Epidermal melanocyte (primary cell): ENCODE data around the gene NCAPH2.
"Not testable (repeated sequence)": the region's sequence is repeated elsewhere in the genome, so short reads cannot be mapped to it uniquely, and the experiment has no call there.

ENCODE experiments used
- DNase-seq: peaks from one replicate; pipeline ENCODE4 v3.0.0; 2011; ENCODE audit warnings: low spot score; ENCODE audit not compliant: insufficient read length

NCAPH2 gene

DNA sequence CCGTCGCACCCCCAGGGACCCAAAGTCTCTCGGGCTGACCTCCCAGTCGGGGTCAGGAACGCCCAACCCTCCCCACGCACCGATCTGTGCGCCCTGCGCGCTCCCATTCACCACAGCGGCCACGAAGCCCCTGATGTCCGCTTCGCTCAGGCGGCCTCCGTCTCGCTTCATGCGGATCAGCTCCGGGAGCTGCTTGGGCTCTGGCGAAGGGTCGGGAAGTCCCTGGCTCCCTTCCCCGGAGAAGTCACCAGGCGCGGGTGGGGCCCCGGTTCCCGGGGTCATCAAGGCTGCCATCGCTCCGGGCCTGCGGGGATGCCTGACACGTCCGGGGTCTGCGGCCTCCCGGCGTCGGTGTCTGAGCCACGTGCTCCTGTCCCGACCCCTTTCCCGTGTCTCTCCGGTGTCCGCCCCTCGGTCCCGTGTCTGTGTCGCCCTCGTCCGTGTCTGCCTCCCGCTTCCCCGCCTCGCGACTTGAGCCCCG lies 21.4 kb downstream of the NCAPH2 start:
- no peak for DNase-seq

DNA sequence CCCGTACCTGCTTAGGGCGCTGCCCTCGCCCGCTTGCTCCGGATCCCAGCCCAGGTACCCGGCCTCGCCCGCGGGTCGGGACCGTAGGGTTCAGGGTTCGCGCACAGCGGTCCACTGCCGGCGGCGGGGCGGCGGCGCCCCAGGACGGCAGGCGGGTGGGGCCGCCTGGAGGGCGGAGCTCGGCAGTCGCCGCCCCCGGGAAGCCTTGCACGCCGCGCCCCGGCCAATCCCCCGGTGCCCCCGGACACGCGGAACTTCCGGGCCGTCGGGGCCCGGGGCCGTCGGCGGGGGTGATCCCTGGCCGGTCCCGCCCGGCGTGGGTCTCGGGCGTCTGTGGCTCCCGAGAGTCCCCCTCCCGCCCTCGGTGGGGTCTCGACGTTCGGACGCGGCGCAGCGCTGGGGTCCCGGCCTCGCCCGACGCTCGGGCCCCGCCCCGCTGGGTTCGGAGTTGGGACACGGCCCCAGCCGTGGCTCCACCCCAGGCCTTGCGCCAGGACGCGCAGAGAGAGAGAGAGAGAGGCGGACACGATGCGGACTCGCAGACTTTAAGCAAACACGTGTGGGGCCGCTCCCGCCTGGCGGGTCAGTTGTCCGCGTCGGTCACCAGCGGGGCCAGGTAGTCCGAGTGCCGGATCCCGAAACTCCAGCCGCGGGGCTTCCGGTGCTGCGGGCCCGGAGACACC lies 22.0 kb downstream of the NCAPH2 start, which contains the start of gene TYMP:
TYMP (minus strand) TSS at position 116 of the 683 bp plus-strand sequence. CDS start 303 bp downstream, outside the sequence.
- peak; percentile 56 for DNase-seq

DNA sequence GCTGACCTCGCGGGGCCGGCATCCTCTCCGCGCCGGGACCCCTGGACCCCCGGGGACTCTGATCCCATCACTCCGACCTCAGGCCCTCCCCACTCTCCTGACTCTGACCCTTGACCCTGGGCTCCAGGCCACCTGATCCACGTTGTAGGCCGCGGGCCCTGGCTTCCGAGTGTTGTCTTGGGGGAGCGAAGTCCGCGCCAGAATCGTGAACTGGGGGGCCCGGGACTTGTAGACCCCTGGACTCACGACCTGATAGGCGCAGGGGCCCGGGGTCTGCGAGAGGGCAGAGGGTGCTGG lies 22.5 kb downstream of the NCAPH2 start:
- no peak for DNase-seq

DNA sequence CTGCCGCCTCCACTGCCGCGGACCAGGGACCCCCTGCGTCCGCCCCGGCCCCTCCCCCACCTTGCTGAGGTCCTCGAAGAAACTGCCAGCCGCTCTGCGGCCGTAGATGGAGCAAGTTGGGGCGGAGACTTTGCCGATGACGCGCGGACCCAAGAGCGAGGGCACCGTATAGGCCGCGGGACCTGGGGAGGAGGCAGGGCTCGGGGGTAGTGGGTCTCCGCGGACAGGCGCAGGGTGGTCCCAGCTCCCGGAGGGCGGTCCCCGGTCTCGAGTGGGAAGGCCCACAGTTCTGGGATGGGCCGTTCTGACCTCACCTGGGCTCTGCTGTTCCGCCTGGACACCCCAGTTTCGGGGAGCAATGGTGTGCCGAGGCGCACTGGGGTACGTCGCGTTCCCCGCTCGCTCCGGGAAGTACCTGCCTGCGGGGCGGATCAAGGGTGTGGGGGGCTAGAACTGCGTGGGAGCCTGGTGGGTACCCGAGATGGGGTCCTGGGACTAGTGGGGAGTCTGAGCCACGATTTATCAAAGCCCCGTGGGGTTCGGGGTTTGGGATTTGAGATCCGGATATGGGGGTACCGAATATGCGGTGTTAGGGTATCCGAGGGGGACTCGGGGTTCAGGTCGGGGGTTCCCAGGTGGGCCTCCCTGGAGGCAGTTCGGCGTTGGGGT lies 23.0 kb downstream of the NCAPH2 start:
- peak; percentile 76 for DNase-seq

DNA sequence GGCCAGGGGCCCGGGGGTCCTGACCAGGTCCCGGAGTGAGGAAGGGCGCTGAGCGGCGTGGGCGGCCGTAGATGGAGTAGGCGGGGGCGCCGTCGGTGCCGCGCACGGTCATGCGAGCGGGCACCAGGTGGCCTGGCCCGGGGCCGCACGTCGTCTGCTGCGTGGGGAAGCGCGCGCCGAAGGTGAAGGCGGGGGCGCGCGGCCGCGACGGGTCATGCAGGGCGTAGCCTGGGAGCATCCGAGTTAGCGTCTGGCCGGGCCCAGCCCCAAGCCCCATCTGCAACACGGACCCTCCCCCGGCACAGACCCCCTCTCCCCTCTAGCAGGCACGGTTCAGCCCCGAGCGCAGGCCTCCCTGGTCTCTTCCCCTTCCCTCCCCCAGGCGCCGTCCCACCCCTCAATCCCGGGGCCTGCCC lies 23.5 kb downstream of the NCAPH2 start:
- peak; percentile 21 for DNase-seq

DNA sequence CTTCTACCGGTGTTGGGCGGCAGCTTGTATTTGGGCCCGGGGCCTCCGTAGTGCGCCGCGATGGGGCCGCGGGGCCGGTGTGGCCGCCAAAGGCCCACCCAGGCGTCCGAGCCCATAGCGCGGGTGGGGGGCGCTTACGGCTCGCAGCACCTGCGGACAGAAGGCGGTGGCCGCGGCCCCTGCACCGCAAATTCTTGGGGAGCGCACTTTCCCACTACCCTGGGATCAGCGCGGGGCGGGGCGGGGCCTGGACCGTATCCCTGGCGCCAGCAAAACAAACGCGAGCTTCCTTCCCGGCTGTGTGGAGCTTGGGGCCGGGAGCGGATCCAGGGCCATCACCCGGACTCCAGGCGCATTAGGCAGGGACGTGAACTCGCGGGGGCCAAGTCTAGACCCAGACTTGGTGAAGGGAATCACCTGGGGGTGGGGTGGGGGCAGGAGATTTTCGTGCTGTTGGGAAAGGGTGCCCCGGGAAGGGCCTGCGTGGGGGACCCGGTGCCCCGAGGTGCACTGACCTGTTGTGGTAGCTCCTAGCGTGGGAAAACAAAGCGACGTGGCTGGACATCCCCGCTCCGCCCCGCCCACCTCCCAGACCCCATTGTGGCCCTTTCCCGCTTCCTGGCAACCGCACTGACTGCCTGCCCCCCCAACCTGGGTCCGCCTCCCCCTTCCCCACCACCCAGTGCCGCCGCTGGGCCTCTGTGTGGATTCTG lies 24.1 kb downstream of the NCAPH2 start:
- DNase-seq = peak; percentile 67

DNA sequence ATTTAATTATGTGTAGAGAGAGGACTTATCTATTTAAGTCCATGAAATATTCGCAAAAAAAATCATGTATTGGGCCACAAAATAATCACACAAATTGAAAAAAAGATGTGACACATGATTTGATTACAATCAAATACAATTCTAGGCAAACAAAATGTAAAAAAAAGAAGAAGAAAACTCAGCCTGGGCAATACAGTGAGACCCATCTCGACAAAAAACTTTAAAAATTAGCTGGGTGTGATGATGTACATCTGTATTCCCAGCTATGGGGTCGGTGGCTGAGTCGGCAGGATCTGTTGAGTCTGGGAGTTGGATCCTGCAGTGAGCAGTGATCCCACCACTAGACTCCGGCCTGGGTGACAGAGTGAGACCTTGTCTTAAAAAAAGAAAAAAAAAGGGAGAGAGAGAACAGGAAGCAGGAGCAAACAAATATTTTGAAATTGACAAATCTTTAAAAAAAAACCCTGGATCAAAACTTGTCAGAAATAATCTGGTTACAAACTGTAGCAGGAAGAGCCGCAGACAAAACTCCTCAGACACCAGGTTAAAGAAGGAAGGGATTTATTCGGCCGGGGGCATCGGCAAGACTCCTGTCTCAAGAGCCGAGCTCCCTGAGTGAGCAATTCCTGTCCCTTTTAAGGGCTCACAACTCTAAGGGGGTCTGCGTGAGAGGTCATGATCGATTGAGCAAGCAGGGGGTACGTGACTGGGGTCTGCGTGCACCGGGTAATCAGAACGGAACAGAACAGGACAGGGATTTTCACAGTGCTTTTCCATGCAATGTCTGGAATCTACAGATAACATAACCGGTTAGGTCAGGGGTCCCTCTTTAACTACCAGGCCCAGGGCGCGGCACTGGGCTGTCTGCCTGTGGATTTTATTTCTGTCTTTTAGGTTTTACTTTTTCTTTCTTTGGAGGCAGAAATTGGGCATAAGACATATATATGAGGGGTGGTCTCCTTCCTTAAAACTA lies 25.1 kb downstream of the NCAPH2 start:
- DNase-seq = no peak

DNA sequence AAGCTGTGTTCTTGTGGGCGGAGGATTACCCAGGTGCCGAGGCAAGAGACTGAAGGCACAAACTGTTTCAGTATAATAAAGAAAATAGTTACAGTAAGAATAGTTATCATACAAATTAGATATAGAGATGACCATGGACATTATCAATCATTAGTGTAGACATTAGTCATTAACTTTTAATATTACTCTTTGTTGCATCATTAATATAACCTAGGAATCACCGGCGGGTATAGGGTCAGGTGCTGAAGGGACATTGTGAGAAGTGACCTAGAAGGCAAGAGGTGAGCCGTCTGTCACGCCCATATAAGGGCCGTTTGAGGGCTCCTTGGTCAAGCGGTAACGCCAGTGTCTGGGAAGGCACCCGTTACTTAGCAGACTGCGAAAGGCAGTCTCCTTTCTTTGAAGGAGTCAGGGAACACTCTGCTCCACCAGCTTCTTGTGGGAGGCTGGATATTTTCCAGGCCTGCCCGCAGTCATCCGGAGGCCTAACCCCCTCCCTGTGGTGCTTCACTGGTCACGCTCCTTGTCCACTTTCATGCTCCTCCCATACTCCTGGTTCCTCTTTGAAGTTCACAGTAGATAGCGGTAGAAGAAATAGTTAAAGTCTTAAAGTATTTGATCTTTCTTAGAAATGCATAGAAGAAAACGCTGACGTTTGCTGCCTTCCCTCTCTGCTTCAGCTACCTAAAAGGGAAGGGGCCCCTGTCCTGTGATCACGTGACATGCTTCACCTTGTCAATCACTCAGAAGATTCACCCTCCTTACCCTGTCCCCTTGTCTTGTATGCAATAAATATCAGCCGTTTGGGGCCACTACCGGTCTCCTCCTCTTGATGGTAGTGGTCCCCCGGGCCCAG lies 26.1 kb downstream of the NCAPH2 start:
- not testable (repeated sequence) for DNase-seq

DNA sequence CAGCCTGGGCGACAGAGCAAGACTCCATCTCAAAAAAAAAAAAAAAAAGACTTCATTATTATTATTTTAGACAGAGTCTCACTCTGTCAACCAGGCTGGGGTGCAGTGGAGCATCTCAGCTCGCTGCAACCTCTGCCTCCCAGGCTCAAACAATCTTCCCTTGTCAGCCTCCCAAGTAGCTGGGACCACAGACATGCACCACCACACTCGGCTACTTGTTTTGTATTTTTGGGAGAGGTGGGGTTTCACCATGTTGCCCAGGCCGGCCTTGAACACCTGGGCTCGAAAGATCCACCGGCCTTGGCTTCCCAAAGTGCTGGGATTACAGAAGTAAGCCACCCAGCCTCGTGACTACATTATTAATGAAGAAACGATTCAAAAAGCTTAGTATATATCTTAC lies 27.1 kb downstream of the NCAPH2 start:
- DNase-seq = no peak

DNA sequence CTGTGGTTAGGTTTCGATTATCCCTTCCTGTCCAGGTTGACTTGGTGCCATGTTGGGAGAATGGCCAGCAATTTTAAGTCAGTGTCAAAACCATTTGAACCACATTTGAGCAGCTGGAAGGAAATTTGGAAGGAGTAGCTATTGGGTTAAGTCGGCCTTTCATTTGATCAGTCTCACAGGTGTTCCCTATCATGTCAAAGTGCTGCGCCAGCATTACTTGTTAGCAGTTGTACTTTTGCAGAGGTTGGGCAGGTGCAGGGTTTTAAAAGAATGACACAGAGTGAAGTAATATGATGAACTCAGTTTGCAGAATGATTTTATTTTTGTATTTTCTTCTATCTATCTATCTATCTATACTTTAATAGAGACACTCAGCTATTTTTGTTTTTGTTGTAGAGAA lies 28.2 kb downstream of the NCAPH2 start:
- no peak for DNase-seq

DNA sequence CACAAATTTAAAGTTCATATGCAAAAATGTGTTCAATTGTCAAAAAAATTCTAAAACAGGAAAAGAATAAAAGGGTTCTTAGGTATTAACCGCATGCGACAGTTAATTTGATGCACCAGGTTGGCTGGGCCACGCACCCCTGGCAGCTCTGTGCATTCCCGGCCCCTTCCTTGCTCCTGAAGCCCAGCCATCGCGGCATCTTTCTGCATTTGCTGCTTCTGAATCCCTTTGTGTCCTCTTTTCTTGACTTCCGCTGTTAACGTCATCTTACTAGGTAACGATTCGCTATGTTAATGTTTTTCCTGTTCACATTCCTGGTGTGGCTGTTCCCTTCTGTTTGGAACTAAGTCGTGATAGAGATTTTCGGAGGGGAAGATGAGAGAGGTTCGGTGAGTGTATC lies 29.7 kb downstream of the NCAPH2 start:
- no peak for DNase-seq

DNA sequence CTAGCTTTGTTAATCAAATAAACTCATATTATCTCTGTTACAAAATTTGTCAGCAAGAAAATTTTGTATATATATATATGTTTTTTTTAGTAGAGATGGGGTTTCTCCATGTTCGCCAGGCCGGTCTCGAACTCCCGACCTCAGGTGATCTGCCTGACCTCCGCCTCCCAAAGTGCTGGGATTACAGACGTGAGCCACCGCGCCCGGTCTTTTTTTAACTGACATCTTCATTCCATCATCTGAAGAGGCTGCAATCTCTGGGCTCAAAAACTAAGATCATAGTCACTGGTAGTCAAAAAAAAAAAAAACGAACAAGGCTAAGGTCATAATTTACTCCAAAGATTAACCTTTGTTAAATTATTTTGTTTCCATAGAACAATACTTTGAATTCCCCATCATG lies 32.4 kb downstream of the NCAPH2 start:
- no peak for DNase-seq

DNA sequence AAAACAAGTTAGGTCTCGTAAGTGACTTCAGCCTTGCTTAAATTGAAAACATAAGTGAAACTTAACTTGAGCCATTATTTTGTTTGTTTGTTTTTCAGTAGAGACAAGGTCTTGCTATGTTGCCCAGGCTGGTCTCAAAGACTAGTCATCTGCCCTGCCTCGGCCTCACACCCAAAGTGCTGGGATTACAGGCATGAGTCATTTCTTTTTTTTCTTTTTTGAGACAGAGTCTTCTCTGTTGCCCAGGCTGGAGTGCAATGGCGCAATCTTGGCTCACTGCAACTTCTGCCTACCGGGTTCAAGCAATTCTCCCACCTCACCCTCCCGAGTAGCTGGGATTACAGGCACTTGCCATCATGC lies 33.6 kb downstream of the NCAPH2 start:
- DNase-seq = not testable (repeated sequence)

DNA sequence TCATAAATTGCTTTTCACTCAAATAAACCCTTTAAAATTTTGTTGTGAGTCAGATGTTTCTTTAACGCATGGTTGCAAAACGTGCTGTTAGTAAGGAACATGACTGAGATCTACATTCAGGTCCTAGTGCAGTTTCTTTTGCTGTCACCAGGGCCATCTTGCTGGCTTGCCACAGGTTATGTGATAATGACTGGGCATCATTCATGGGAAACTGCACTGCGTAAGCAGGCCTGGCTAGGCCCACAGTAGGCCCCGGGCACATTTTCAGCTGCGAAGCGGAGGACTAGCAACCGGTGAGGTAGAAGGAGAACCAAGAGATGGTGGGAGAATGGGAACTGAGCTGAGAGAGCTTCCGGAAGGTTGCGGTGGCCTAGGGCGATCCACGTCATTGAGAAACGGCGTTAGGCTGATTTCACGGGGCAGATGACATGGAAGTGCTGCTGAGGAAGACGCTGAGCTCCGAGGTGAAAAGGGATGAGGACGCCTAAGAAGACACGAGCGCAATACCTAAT lies 34.4 kb downstream of the NCAPH2 start:
- peak; percentile 44 for DNase-seq

DNA sequence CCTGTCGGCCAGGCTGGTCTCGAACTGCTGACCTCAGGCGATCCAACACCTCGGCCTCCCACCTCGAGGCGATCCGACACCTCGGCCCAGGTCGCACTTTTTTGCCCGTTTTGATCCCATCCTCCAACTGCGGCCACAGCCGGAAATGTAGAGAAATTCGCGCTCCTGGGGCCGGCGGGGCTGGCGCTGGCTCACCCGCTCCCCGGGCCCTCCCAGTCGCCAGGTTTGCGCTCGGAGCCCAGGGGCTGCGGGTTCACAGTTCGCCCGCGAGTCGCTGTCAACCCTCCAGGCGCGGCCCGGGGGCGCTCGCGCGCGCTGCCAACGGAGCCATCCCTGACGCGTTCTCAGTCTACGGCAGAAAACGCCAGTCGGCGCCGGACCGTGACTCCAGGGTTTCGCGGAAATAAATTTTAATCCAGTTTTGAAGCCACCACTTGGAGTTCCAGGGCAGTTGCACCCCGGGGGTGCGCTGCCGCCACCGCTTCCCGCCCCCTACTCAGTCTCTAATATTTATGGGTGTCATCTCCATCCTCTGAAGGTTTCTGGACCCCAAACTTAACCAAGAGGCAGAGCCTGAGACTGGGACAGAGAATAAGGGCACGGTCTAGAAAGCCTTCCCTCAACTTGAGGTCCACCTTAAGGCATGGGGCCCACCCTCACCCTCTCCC lies 36.2 kb downstream of the NCAPH2 start:
- DNase-seq = peak; percentile 77

DNA sequence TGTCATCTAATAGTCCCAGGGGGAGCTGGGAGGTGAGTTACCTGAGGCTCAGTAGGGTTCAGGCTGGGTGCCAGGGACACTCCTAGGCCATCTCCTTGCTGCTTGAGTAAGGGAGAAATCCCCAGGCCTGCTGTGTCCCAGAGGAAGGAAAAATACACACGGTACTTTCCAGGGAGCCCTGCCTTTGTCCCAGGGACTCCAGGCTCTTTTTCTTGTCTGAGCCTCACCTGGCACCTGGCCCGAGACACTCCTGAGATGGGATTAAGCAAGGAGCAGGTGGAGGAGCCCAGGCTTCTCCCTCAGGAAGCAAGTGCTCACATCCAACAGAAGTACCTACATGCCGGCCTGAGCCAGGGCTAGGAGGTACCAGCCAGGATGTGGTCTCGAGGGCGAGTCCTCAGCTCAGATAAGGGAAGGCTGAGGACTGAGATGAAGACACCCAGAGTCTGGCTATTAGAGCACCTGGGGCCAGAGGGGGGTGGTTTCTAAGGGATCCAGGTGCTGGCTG lies 36.8 kb downstream of the NCAPH2 start:
- no peak for DNase-seq

DNA sequence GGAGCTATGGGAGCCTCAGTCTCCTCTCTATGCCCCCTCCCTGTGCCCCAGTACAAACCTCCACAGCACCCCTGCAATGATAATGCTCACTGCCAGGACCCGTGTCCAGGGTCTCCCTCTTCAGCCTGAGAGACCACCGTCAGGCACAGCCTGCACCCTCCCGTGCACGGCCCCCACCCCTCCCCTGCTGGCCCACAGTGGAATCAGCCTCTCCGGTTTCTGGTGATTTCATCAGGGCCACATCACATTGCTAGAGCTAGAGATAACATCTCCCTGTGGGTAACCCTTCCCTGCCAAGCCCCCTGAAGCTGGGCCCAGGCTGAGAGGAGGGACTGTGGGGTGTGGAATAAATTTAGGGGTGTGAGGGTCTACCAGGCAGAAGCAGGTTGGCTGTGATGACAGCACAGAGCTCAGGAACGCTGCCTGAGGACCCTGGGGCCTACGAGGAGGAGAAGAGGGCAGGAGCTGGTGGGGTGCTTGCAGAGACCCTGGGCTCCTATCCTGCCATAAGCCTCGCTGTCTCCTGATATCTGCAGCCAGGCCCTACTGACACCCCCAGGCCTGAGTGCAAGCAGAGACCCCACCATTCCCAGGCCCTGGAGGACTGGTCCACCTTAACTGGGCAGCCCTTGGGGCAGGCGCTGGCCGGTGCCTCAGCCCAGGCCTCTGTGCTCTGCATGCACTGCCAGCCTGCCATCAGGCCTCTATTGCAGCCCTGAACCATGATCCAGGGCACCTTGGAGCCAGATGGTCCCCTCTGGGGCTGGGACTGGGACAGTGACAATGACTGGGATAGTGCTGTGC lies 37.7 kb downstream of the NCAPH2 start, which contains the start of gene KLHDC7B:
KLHDC7B (plus strand) TSS at position 378 of the 804 bp plus-strand sequence; CDS start at position 723, 345 bp downstream.
- DNase-seq = peak; percentile 18
